Measurements from ENCODE around the gene PACSIN1. TPM values are rescaled to one million over a fixed set of nuclear protein-coding genes. Genes with fewer than 3 reads are reported as not detected.

Gene PACSIN1
- total RNA-seq, 1 donor from 2014 or later: under 0.01 TPM

Other genes with a start within 250 kb of the PACSIN1 start
- 20.4 TPM for gene HMGA1, start 229.2 kb upstream of the PACSIN1 start, total RNA-seq
- gene SMIM29, start 217.1 kb upstream of the PACSIN1 start, total RNA-seq: 5.2 TPM
- 28.7 TPM for gene NUDT3, start 73.4 kb upstream of the PACSIN1 start, total RNA-seq
- gene RPS10, start 40.0 kb upstream of the PACSIN1 start, total RNA-seq: 1,815 TPM
- gene SPDEF, start 90.3 kb downstream of the PACSIN1 start, total RNA-seq: not detected
- gene ILRUN, start 230.7 kb downstream of the PACSIN1 start, total RNA-seq: 64.7 TPM